ENCODE results near the gene HMGXB4. TPM values are rescaled to one million over a fixed set of nuclear protein-coding genes. Genes with fewer than 3 reads are reported as not detected.
"Not testable (repeated sequence)": the region's sequence is repeated elsewhere in the genome, so short reads cannot be mapped to it uniquely, and the experiment has no call there.

HMGXB4 gene
- total and polyA plus RNA-seq, 7 donors = 9.7 to 20.9 (median 14.8) TPM

DNA sequence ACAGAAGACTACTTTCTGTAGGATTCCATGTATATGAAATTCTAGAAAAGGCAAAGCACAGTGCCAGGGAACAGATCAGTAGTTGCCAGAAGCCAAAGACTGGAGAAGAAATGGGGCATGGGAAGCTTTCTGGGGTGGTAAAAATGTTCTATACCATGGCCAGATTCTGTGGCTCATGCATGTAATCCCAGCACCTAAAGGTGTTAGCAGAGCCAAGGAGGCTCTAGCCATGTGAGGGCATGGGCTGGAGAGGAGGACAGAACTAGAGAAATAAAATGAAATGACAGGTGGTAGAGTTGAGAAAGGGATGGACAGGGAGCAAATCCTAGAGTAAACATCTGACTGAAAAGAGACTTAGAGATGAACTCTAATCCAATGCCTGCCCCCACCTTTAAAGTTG lies 26.9 kb upstream of the HMGXB4 start:
- no peak overlapping the region for H3K4me3 ChIP-seq
- DNase-seq = no peak
- TF ChIP-seq EP300 (IDR thresholded peaks at IDR 0.05) (no peak), POLR2A (IDR thresholded peaks at IDR 0.05) (no peak), CTCF (IDR thresholded peaks at IDR 0.05) (no peak), POLR2AphosphoS5 (IDR thresholded peaks at IDR 0.05) (no peak)
- H3K27ac ChIP-seq = no peak overlapping the region
- peaks cover 0 to 14% (median 0%) of the 10 kb centered on the region in 3 donors for H3K27me3 ChIP-seq
- H3K9me3 ChIP-seq = no peaks in the 10 kb centered on the region
- intact Hi-C loops (cut with DNase I) = no loop called here
- no peaks in the 10 kb centered on the region for H3K36me3 ChIP-seq
- H3K4me1 ChIP-seq = no peaks in the 10 kb centered on the region

GRCh38 chr22:35230839-35231584 lies 26.3 kb upstream of the HMGXB4 start:
- DNase-seq = no peak
- Histone ChIP-seq H3K4me1 (no peaks in the 10 kb centered on the region), H3K4me3 (no peak overlapping the region), H3K36me3 (no peaks in the 10 kb centered on the region), H3K27me3 (peaks cover 0 to 14% (median 0%) of the 10 kb centered on the region in 3 donors), H3K9me3 (no peaks in the 10 kb centered on the region), H3K27ac (no peak overlapping the region)
- TF ChIP-seq POLR2A (IDR thresholded peaks at IDR 0.05) = no peak
- 24 to 47% methylated on average over 16 of the region's 16 CpGs for WGBS, 2 donors
- intact Hi-C loops (cut with DNase I) = no loop called here

- intact Hi-C loops (cut with DNase I) = no loop called here
- 8 to 16% methylated on average over 7 of the region's 7 CpGs for WGBS, 2 donors
- no peak for DNase-seq
Measured at GRCh38 chr22:35231585-35232084, 25.7 kb upstream of the HMGXB4 start.

GRCh38 chr22:35238749-35239148 lies 18.5 kb upstream of the HMGXB4 start:
- H3K27me3 ChIP-seq; DNase-seq; H3K4me3 ChIP-seq; H3K36me3 ChIP-seq; H3K9me3 ChIP-seq; H3K4me1 ChIP-seq; intact Hi-C loops (cut with DNase I); H3K27ac ChIP-seq: not testable (repeated sequence)
- WGBS, 2 donors = 89 to 96% methylated on average over 1 of the region's 1 CpG

More at GRCh38 chr22:35231585-35232084, 25.7 kb upstream of the HMGXB4 start:
- Histone ChIP-seq H3K36me3 (no peaks in the 10 kb centered on the region), H3K4me1 (no peaks in the 10 kb centered on the region), H3K27ac (no peak overlapping the region), H3K9me3 (no peaks in the 10 kb centered on the region), H3K27me3 (peaks cover 0 to 14% (median 0%) of the 10 kb centered on the region in 3 donors), H3K4me3 (no peak overlapping the region)
- TF ChIP-seq POLR2AphosphoS5 (IDR thresholded peaks at IDR 0.05) (no peak), CTCF (IDR thresholded peaks at IDR 0.05) (peak; percentile 25 to 71 (median 64))

DNA sequence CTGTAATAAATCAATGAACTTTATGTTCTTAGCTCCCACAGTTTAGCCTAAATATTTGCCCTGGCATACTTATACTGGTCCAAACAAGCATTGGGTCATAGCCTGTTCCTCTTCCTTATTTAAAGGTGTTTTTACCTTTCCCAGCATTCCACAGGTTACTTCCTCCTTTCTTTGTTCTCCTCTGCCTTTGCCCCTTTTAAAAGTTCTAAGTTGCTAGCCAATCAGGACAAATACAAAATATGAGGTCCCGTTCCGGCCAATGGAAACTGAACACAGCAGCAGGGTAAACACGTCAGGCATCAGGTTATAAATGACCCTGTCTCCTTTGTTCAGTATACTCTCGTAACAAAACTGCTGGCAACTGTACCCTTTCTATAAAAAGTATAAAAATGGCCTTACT lies 12.8 kb upstream of the HMGXB4 start:
- DNase-seq; H3K4me1 ChIP-seq; H3K4me3 ChIP-seq; H3K27ac ChIP-seq; H3K27me3 ChIP-seq; intact Hi-C loops (cut with DNase I); H3K36me3 ChIP-seq; H3K9me3 ChIP-seq: not testable (repeated sequence)
- 73 to 84% methylated on average over 4 of the region's 4 CpGs for WGBS, 2 donors

DNA sequence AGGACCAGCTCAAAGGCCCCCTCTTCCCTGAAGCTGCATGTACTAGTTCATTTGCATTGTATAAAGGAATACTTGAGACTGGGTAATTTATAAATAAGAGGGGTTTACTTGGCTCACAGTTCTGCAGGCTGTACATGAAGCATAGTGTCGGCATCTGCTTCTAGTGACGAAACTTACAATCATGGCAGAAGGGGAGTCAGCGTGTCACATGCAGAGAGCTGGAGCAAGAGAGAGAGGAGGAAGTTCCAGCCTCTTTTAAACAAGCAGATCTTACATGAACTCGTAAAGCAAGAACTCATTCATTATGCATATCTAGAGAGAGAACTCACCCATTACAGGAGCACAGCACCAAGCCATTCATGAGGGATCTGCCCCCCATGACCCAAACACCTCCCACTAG lies 7.1 kb upstream of the HMGXB4 start:
- no peaks in the 10 kb centered on the region for H3K36me3 ChIP-seq
- no peak overlapping the region for H3K4me3 ChIP-seq
- H3K27me3 ChIP-seq = no peaks in the 10 kb centered on the region
- TF ChIP-seq EP300 (IDR thresholded peaks at IDR 0.05) (no peak), POLR2A (IDR thresholded peaks at IDR 0.05) (no peak), CTCF (IDR thresholded peaks at IDR 0.05) (no peak), POLR2AphosphoS5 (IDR thresholded peaks at IDR 0.05) (no peak)
- no peak for DNase-seq
- intact Hi-C loops (cut with DNase I) = no loop called here
- no peaks in the 10 kb centered on the region for H3K9me3 ChIP-seq
- 73 to 75% methylated on average over 4 of the region's 4 CpGs for WGBS, 2 donors
- no peaks in the 10 kb centered on the region for H3K4me1 ChIP-seq
- no peak overlapping the region for H3K27ac ChIP-seq
